ENCODE measurements around the gene TEK.

GRCh38 chr9:27192291-27192960, 83.4 kb downstream of the TEK start:
- TF ChIP-seq CTCF (conservative IDR thresholded peaks at IDR 0.05) (no peak), EZH2 (IDR thresholded peaks at IDR 0.05; ENCODE audit: low read depth) (no peak)

Data from PC-9 (cell line).